GM23338 (cell line): ENCODE data around the gene PDE3B. TPM values are rescaled to one million over a fixed set of nuclear protein-coding genes. Genes with fewer than 3 reads are reported as not detected.

ENCODE experiments used
- ATAC-seq: fragments of 200-7000 bp; cut with Tn5 transposase; 3 replicates; pipeline ENCODE4 v1.9.1; 2020
- DNase-seq: peaks from one replicate; pipeline ENCODE4 v3.0.0-alpha.2; 2015; ENCODE audit warnings: low spot score
- H2AFZ ChIP-seq: fragments of 200-600 bp; sonication (generic); 2 replicates; pipeline ENCODE4 v1.8.0; 2016; ENCODE audit warnings: antibody characterized with exemption, mild to moderate bottlenecking, moderate library complexity
- H3F3A ChIP-seq: fragments of 200-600 bp; sonication (generic); replicated peaks from 2 replicates; pipeline ENCODE4 v1.8.0; 2017; ENCODE audit warnings: antibody characterized with exemption, mixed run types, low read depth
- H3K27ac ChIP-seq: fragments of 200-600 bp; sonication (generic); 2 replicates; pipeline ENCODE4 v1.6.1; 2016; ENCODE audit warnings: low read depth
- H3K27me3 ChIP-seq: fragments of 200-600 bp; sonication (generic); 2 replicates; pipeline ENCODE4 v1.8.0; 2016; ENCODE audit warnings: mild to moderate bottlenecking, mixed run types, moderate library complexity; ENCODE audit not compliant: insufficient read depth
- H3K36me3 ChIP-seq: fragments of 200-600 bp; sonication (generic); 2 replicates; pipeline ENCODE4 v1.8.0; 2016; ENCODE audit warnings: mild to moderate bottlenecking; ENCODE audit not compliant: insufficient read depth
- H3K4me1 ChIP-seq: fragments of 200-600 bp; sonication (generic); 2 replicates; pipeline ENCODE4 v1.8.0; 2016; ENCODE audit warnings: mild to moderate bottlenecking, moderate library complexity; ENCODE audit not compliant: insufficient read depth
- H3K4me2 ChIP-seq: fragments of 200-600 bp; sonication (generic); 2 replicates; pipeline ENCODE4 v1.7.1; 2017; ENCODE audit warnings: mixed run types
- H3K4me3 ChIP-seq: fragments of 200-600 bp; sonication (generic); 2 replicates; pipeline ENCODE4 v1.6.1; 2016; ENCODE audit warnings: mixed run types
- H3K79me2 ChIP-seq: fragments of 200-600 bp; sonication (generic); replicated peaks from 2 replicates; pipeline ENCODE4 v1.8.0; 2017; ENCODE audit warnings: mild to moderate bottlenecking; ENCODE audit not compliant: insufficient read depth
- H3K9me2 ChIP-seq: fragments of 200-600 bp; sonication (generic); 2 replicates; pipeline ENCODE4 v1.8.0; 2017; ENCODE audit not compliant: insufficient read depth
- H4K20me1 ChIP-seq: fragments of 200-600 bp; sonication (generic); replicated peaks from 2 replicates; pipeline ENCODE4 v1.8.0; 2017; ENCODE audit warnings: mild to moderate bottlenecking; ENCODE audit not compliant: insufficient read depth
- H3K27ac Mint-ChIP-seq: 2 replicates; pipeline ENCODE4 v1.8.0; 2020; ENCODE audit warnings: inconsistent platforms, mild to moderate bottlenecking, moderate library complexity, mixed read lengths
- H3K27me3 Mint-ChIP-seq: 3 replicates; pipeline ENCODE4 v1.8.0; 2022; ENCODE audit warnings: low read depth, mild to moderate bottlenecking, moderate library complexity, mixed read lengths, inconsistent platforms; ENCODE audit not compliant: insufficient read depth, poor library complexity
- H3K36me3 Mint-ChIP-seq: 3 replicates; pipeline ENCODE4 v1.8.0; 2021; ENCODE audit warnings: low read depth, mild to moderate bottlenecking, inconsistent platforms, moderate library complexity, mixed read lengths
- H3K4me1 Mint-ChIP-seq: 3 replicates; pipeline ENCODE4 v1.8.0; 2020; ENCODE audit warnings: mild to moderate bottlenecking, inconsistent platforms, mixed read lengths
- H3K4me3 Mint-ChIP-seq: 3 replicates; pipeline ENCODE4 v1.8.0; 2021; ENCODE audit warnings: moderate library complexity, mild to moderate bottlenecking, inconsistent platforms, mixed read lengths
- H3K9me3 Mint-ChIP-seq: 3 replicates; pipeline ENCODE4 v1.8.0; 2020; ENCODE audit warnings: moderate library complexity, mild to moderate bottlenecking, inconsistent platforms, mixed read lengths
- EZH2 ChIP-seq: fragments of 200-600 bp; sonication (generic); IDR thresholded peaks from one replicate; pipeline ENCODE4 v1.8.0; 2017; ENCODE audit warnings: antibody characterized with exemption, mild to moderate bottlenecking, low read depth; ENCODE audit not compliant: unreplicated experiment
- EZH2phosphoT487 ChIP-seq: fragments of 200-600 bp; sonication (generic); IDR thresholded peaks from one replicate; pipeline ENCODE4 v1.8.1; 2018; ENCODE audit warnings: antibody characterized with exemption; ENCODE audit not compliant: unreplicated experiment
- NANOG ChIP-seq: IDR thresholded peaks from 2 replicates; pipeline ENCODE4 v1.6.1; 2016; ENCODE audit warnings: antibody characterized with exemption, borderline replicate concordance
- POLR2AphosphoS5 ChIP-seq: IDR thresholded peaks from 2 replicates; pipeline ENCODE4 v1.6.1; 2016; ENCODE audit warnings: antibody characterized with exemption, low read depth
- STAT1 ChIP-seq: IDR thresholded peaks from one replicate; pipeline ENCODE4 v1.6.1; 2016; ENCODE audit warnings: antibody characterized with exemption; ENCODE audit not compliant: unreplicated experiment
- ZNF114 ChIP-seq: fragments of 250-450 bp; sonication (Bioruptor Pico); IDR thresholded peaks from 2 replicates; pipeline ENCODE4 v1.5.0; 2020; ENCODE audit warnings: mild to moderate bottlenecking, moderate library complexity
- polyA plus RNA-seq: library from polyadenylated mRNA; unstranded; fragments of >200 nt; fragmentation: Nextera tagmentation; extraction: Ambion mirVana; gene quantifications from 2 replicates; pipeline ENCODE4 v1.2.1, GENCODE V29; 2016
- total RNA-seq: library from RNA; depleted of rRNA; stranded (reverse); fragments of >200 nt; shearing (Covaris generic); gene quantifications from 2 replicates; pipeline ENCODE4 v1.2.3, GENCODE V29; 2014
- TF ChIP-seq, protein P1 (sequence below), 2 experiments: fragments of 200-600 bp in 1 of 2; sonication (generic) in 1 of 2; conservative IDR thresholded peaks; 2 replicates each; pipeline versions ENCODE4 v1.5.1 to v1.6.1; 2016 to 2017; ENCODE audit warnings: antibody characterized with exemption in 2 of 2, low read depth in 2 of 2, mild to moderate bottlenecking in 2 of 2, moderate library complexity in 1 of 2
- TF ChIP-seq, protein P2 (sequence below): IDR thresholded peaks from 2 replicates; pipeline ENCODE4 v1.6.1; 2016; ENCODE audit warnings: antibody characterized with exemption
- TF ChIP-seq, protein P3 (sequence below): fragments of 250-450 bp; sonication (Bioruptor Pico); IDR thresholded peaks from 2 replicates; pipeline ENCODE4 v1.5.0; 2020; ENCODE audit warnings: mild to moderate bottlenecking, moderate library complexity

Gene PDE3B
- total and polyA plus RNA-seq, 2 experiments from 2014 or later = 4.3 to 21.3 TPM

DNA sequence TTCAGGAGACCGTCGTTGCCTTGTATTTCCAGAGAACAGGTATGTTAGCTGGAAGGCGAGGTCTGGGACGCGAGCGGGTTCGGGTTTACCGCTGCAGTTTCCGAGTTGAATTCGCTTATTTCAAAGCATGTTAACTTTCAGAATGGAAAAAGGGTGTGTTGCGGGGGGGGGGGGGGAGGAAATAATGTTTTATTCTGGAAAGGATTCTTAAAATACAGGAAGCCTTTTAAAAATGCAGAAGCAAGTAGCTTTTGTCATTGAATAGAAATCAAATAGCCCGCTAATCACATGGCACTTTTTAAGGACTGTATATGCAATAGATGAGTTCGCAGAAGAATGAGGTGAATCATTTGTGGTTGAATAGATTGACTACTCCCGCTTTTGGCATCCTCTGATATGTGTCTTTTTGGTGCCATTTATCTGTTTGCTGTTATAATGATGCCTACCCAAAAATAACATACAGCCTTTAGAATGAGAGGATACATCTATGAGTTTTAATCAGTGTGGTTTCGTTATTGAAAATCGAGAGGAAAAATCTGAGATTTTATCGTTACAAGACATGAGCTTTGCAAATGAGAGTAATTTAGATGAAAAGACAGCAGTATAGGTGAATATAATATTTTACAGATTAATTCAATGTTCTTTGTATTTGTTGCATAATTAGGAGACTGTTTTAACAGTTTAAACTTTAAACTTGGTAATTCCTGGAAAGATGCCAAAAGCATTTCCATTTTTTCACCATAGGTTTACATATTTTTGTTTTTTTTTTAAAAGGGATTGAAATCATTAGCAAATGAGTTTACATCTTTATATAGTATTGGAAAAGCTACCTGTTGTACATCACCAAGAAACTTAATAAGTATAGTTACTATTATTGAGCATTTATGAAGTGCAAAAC is 1.7 kb downstream of the PDE3B start:
- Mint-ChIP-seq H3K4me3 (peak overlapping the region; percentile 90), H3K27me3 (peaks cover 12% of the 10 kb centered on the region), H3K36me3 (peaks cover under 1% of the 10 kb centered on the region; the same call in 1 of the 3 replicates), H3K4me1 (peaks cover 20% of the 10 kb centered on the region), H3K27ac (no peak overlapping the region), H3K9me3 (no peaks in the 10 kb centered on the region)
- Histone ChIP-seq H3K4me2 (peak overlapping the region; percentile 88), H3K27me3 (peaks cover 32% of the 10 kb centered on the region), H3K4me3 (peak overlapping the region; percentile 88), H3K4me1 (peaks cover 19% of the 10 kb centered on the region; the same call in 1 of the 2 replicates), H3K79me2 (peaks cover 41% of the 10 kb centered on the region), H3K27ac (no peak overlapping the region), H3K36me3 (no peaks in the 10 kb centered on the region), H3F3A (no peaks in the 10 kb centered on the region), H4K20me1 (no peaks in the 10 kb centered on the region; the same call in 1 of the 2 replicates), H3K9me2 (no peaks in the 10 kb centered on the region), H2AFZ (peak overlapping the region; percentile 90; the same call in 1 of the 2 replicates)
- ATAC-seq (no peak), DNase-seq (no peak)
- TF ChIP-seq ZNF114 (CRISPR knock-in tag) = no peak
- TF ChIP-seq EZH2 = peak; percentile 48

DNA sequence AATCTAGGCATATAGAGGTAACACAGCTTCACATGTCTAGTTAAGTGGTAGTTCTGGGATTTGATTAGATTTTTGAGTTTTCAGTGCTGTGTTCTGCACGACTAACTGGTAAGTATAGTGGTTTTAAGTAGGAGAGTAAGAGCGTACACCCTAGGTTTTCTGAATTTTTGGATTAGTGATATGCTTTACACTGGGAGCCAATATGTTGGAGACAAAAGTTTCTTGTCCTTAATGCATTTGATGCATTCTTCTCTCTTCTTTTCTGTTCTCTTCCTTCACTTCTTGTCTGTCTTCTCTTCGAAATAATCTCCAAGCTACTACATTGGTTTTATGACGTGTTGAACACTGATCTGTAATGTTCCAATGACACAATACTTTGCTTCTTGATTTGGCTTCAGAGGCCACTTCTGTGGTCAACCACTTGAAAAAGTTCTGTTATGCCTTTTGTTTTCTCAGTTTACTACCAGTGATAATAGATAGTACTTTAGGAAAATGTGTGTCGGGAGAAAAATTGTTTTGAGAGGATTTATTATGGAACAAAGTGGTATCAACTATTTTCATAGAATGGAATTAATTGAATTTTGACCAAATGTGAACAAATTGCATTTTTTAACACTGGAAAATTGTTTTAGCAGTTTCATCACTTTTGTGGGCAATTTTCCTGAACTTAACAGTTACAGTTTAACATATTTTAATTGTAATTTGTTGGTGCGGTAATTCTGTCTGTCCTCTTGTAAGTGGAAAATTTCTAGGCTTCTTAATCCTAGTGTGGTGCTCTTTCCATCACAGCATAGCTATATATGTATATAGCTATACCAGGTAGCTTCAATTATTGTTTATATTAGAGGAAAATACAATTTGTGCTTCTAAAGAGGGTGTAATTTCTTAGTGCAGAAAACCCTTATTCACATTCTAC is 2.6 kb downstream of the PDE3B start:
- Histone ChIP-seq H3K4me1 (peaks cover 19% of the 10 kb centered on the region; the same call in 1 of the 2 replicates), H3K79me2 (peaks cover 41% of the 10 kb centered on the region), H3K36me3 (no peaks in the 10 kb centered on the region), H3K27ac (no peak overlapping the region), H4K20me1 (no peaks in the 10 kb centered on the region; the same call in 1 of the 2 replicates), H3F3A (no peaks in the 10 kb centered on the region), H3K27me3 (peaks cover 32% of the 10 kb centered on the region), H3K4me2 (peak overlapping the region; percentile 88), H3K9me2 (no peaks in the 10 kb centered on the region), H2AFZ (no peak overlapping the region), H3K4me3 (peak overlapping the region; percentile 88)
- peaks cover 4% of the 10 kb centered on the region; the same call in 2 of the 3 replicates for H3K36me3 Mint-ChIP-seq
- H3K27me3 Mint-ChIP-seq = peaks cover 12% of the 10 kb centered on the region
- H3K4me1 Mint-ChIP-seq = peaks cover 20% of the 10 kb centered on the region
- H3K27ac Mint-ChIP-seq = no peak overlapping the region
- no peak for ATAC-seq
- peak overlapping the region; percentile 90 for H3K4me3 Mint-ChIP-seq
- H3K9me3 Mint-ChIP-seq = no peaks in the 10 kb centered on the region
- no peak for DNase-seq
- TF ChIP-seq, protein P1, sequence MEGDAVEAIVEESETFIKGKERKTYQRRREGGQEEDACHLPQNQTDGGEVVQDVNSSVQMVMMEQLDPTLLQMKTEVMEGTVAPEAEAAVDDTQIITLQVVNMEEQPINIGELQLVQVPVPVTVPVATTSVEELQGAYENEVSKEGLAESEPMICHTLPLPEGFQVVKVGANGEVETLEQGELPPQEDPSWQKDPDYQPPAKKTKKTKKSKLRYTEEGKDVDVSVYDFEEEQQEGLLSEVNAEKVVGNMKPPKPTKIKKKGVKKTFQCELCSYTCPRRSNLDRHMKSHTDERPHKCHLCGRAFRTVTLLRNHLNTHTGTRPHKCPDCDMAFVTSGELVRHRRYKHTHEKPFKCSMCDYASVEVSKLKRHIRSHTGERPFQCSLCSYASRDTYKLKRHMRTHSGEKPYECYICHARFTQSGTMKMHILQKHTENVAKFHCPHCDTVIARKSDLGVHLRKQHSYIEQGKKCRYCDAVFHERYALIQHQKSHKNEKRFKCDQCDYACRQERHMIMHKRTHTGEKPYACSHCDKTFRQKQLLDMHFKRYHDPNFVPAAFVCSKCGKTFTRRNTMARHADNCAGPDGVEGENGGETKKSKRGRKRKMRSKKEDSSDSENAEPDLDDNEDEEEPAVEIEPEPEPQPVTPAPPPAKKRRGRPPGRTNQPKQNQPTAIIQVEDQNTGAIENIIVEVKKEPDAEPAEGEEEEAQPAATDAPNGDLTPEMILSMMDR (conservative IDR thresholded peaks at IDR 0.05; ENCODE audit: low read depth in 2 of 2) = no peak
- TF ChIP-seq EZH2phosphoT487 (no peak), POLR2AphosphoS5 (no peak), NANOG (no peak), STAT1 (no peak), EZH2 (no peak), ZNF114 (CRISPR knock-in tag) (no peak)
- TF ChIP-seq, protein P2, sequence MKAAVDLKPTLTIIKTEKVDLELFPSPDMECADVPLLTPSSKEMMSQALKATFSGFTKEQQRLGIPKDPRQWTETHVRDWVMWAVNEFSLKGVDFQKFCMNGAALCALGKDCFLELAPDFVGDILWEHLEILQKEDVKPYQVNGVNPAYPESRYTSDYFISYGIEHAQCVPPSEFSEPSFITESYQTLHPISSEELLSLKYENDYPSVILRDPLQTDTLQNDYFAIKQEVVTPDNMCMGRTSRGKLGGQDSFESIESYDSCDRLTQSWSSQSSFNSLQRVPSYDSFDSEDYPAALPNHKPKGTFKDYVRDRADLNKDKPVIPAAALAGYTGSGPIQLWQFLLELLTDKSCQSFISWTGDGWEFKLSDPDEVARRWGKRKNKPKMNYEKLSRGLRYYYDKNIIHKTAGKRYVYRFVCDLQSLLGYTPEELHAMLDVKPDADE = no peak
- TF ChIP-seq, protein P3, sequence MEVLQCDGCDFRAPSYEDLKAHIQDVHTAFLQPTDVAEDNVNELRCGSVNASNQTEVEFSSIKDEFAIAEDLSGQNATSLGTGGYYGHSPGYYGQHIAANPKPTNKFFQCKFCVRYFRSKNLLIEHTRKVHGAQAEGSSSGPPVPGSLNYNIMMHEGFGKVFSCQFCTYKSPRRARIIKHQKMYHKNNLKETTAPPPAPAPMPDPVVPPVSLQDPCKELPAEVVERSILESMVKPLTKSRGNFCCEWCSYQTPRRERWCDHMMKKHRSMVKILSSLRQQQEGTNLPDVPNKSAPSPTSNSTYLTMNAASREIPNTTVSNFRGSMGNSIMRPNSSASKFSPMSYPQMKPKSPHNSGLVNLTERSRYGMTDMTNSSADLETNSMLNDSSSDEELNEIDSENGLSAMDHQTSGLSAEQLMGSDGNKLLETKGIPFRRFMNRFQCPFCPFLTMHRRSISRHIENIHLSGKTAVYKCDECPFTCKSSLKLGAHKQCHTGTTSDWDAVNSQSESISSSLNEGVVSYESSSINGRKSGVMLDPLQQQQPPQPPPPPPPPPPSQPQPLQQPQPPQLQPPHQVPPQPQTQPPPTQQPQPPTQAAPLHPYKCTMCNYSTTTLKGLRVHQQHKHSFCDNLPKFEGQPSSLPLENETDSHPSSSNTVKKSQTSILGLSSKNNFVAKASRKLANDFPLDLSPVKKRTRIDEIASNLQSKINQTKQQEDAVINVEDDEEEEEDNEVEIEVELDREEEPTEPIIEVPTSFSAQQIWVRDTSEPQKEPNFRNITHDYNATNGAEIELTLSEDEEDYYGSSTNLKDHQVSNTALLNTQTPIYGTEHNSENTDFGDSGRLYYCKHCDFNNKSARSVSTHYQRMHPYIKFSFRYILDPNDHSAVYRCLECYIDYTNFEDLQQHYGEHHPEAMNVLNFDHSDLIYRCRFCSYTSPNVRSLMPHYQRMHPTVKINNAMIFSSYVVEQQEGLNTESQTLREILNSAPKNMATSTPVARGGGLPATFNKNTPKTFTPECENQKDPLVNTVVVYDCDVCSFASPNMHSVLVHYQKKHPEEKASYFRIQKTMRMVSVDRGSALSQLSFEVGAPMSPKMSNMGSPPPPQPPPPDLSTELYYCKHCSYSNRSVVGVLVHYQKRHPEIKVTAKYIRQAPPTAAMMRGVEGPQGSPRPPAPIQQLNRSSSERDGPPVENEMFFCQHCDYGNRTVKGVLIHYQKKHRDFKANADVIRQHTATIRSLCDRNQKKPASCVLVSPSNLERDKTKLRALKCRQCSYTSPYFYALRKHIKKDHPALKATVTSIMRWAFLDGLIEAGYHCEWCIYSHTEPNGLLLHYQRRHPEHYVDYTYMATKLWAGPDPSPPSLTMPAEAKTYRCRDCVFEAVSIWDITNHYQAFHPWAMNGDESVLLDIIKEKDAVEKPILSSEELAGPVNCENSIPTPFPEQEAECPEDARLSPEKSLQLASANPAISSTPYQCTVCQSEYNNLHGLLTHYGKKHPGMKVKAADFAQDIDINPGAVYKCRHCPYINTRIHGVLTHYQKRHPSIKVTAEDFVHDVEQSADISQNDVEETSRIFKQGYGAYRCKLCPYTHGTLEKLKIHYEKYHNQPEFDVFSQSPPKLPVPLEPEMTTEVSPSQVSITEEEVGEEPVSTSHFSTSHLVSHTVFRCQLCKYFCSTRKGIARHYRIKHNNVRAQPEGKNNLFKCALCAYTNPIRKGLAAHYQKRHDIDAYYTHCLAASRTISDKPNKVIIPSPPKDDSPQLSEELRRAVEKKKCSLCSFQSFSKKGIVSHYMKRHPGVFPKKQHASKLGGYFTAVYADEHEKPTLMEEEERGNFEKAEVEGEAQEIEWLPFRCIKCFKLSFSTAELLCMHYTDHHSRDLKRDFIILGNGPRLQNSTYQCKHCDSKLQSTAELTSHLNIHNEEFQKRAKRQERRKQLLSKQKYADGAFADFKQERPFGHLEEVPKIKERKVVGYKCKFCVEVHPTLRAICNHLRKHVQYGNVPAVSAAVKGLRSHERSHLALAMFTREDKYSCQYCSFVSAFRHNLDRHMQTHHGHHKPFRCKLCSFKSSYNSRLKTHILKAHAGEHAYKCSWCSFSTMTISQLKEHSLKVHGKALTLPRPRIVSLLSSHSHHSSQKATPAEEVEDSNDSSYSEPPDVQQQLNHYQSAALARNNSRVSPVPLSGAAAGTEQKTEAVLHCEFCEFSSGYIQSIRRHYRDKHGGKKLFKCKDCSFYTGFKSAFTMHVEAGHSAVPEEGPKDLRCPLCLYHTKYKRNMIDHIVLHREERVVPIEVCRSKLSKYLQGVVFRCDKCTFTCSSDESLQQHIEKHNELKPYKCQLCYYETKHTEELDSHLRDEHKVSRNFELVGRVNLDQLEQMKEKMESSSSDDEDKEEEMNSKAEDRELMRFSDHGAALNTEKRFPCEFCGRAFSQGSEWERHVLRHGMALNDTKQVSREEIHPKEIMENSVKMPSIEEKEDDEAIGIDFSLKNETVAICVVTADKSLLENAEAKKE (CRISPR knock-in tag) = no peak
